IPS-NIHi7 (cell line): ENCODE measurements around the gene MAP1S.

Experiments
- DNase-seq: peaks from one replicate; pipeline ENCODE4 v3.0.0; 2012; ENCODE audit warnings: mixed read lengths; ENCODE audit errors: extremely low spot score

Gene MAP1S

DNA sequence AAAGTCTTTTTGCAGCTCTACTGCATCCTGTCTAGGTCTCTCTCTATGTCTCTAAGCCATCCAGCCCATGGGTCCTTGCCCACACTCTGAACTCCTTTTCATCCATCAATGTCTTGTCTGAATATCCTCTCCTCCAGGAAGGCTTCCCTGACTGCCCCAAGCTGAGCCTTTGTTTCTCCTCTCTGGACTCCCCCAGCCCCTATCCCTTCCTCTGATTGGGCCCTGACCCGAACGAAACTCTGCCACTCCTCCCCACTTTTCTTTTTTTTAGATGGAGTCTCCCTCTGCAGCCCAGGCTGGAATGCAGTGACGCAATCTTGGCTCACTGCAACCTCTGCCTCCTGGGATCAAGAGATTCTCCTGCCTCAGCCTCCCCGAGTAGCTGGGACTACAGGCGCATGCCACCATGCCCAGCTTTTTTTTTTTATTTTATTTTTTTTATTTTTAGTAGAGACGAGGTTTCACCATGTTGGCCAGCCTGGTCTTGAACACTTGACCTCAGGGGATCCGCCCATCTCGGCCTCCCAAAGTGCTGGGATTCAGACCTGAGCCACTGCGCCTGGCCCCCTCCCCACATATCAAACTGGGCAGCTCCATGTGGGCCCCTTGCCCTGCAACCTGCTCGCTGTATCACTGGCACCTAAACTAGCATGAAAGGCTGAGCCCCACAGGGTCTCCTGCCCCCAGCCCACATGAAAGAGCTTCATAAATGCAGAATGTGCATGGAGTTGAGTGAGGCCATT lies 30.3 kb upstream of the MAP1S start:
- DNase-seq = peak; percentile 41

DNA sequence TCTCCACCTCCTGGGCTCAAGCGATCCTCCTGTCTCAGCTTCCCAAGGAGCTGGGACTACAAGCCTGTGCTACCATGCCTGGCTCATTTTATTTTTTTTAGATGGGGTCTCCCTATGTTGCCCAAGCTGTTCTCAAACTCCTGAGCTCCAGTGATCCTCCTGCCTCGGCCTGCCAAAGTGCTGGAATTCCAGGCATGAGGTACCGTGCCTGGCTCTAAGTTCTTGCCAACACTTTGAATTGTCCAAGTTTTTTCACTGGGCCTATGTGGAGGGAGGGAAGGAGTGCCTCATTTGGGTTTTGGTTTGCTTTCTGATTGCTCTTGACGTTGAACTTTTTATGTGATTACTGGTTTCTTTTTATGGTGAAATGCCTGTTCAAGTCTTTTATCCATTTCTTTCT lies 26.7 kb upstream of the MAP1S start:
- DNase-seq = no peak

DNA sequence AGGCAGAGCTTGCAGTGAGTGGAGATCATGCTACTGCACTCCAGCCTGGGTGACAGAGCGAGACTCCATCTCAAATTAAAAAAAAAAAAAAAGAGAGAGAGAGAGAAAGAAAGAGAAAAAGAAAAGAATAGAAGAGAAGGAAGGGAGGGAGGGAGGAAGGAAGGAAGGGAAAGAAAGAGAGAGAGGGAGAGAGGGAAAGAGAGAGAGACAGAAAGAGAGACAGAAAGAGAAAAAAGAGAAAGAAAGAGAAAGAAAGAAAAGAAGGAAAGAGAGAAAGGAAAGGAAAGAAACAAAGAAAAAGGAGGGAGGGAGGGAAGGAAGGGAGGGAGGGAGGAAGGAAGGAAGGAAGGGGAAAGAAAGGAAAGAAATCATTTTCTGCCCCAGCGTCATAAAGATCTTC lies 24.1 kb upstream of the MAP1S start:
- DNase-seq = no peak

DNA sequence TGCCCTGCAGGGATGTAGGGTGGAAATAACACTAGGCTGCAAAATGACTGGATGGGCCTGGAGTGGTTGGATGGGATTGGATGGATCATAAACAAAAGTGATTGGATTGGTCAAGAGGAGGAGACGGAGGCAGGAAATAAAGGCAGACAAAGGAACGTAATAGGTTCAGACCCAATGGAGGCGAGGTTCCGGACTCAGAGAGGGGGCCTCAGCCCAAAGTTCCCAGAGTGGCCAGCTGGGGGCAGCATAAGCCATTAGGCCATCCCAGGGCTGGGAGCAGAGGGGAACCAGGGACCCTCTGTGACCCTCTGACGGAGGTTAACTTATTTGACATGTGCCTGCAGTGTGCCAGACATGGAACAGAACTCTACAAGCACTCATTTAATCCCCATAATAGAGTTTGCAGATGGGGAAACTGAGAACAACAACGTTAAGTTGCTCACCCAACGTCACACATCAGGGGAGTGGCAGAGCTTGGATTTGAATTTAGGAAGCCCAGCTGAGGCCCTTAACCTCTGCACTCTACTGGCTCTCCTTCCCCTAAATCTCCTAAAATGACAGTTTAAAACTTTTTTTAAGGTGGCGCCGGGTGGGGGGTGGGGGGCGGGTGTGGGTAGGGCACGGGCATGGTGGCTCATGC lies 15.3 kb upstream of the MAP1S start:
- peak; percentile 78 for DNase-seq

DNA sequence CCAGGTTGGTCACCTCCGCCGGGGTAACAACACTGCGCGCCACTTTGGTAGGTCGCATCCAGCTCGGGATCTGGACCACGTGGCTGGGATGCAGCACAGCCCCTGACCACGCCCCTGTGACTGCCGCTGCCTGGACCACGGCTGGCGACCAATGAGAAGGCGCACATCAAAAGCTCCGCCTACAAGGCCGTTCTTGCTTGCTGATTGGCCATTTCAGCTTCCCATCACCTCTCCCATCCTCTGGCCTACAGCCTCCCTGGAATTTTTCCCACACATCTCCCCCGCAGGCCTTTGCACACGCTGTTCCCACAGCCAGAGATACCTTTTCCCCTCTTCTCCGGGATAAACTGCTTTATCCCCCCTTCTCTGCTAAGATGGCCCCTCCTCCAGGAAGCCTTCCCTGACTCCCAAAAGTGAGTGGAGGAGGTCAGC lies 12.5 kb upstream of the MAP1S start:
- DNase-seq = peak; percentile 97

DNA sequence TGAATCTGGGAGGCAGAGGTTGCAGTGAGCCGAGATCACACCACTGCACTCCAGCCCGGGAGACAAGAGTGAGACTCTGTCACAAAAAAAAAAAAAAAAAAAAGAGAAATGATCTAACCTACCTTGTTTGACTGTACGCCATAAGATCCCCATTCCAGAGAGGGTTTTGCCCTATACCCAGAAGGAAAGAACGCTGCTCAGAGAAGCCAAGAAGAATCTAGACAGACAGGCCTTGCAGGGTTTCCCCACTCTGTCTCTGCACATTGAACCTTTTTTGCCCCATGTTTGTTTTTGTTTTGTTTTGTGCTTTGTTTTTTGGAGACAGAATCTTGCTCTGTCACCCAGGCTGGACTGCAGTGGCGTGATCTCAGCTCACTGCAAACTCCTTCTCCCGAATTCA lies 7.4 kb upstream of the MAP1S start:
- no peak for DNase-seq

DNA sequence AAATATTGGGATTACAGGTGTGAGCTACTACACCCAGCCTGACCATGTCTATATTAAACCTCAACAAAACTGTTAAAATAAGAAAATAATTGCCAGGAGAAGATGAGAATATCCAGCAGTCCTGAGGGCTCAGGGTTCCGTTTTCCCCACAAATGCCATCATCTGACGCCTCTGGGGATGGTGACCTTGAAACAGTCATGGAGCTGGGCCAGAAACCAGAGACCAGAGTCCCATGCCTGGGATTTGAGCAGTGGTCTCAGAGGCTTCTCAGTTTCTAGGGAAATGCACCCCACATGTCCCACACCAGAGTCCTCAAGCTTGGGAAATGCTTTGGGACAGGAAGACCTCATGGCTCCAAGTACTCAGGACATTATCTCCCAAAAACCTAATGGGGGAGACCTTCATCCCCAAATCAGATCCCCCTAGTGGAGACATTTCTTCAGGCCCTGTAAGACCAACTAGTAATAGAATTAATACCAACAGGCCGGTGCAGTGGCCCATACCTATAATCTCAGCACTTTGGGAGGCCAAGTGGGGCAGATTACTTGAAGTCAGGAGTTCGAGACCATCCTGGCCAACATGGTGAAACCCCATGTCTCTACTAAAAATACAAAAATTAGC lies 2.9 kb upstream of the MAP1S start:
- DNase-seq = no peak

DNA sequence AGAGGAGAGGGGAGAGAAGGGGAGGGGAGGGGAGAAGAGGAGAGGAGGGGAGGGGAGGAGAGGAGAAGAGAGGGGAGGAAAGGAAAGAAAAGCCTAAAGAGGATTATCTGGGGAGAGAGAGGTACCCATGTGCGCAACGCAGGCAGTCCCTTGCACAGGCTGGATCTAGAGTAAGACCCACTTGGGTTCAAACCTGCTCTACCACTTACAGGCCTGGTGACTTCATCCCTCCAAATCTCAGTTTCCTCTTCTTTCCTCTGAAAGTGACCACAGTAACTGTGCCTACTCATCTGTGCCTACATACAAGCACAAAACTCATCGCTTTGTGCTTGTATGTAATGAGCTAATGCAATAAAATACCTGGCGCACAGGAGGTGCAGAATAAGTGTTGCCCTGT lies 732 bp upstream of the MAP1S start:
- DNase-seq = no peak

DNA sequence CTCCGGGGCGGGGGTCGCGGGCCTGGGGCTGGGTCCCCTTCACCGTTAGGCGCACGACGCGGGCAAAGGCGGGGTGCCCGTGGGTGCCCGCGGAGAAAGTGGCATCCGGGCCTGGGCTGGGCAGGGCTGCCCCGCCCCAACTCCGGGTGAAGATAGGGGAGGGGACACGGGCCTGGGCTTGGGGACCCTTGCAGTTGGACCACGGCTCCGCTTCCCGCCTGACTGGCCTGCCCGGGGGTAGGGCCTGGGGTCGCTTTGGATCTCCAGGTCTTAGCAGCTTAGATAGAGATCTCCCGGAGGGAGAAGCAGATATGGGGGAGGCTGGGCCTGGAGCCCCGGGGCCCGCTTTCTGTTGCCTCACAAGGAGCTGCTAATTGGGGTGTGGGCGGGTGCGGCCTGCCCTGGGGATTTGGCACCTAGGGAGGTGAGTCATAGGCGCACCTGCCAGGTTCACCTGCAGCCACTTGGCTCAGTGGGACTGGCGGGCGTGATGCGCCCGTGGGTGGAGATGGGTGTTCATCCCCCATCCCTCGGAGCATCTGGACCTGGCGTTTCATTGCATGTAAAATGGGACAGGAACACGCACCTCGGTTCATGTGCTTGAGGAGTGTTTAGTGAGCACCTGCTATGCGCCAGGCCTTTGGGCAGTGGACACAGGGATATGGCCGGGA lies 585 bp downstream of the MAP1S start:
- peak; percentile 30 for DNase-seq

DNA sequence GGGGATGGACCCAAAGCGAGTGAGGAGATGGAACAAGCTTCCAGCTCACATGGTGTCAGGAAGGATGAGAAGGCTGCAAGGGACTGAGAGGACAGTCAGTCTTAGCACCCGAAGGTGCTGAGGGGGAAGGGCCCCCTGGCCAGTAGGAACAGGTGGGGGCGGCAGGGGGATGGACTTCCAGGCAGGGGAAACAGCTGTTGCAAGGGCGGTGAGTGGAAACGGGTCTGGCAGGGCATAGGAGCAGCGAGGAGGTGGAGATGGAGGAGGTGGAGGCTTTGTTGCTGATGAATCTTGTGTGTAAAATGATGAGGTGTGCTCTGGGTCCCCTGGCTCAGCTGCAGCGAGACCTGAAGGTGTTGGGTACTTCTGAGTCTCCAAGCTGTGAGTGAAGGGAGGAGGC lies 1.2 kb downstream of the MAP1S start:
- DNase-seq = no peak

DNA sequence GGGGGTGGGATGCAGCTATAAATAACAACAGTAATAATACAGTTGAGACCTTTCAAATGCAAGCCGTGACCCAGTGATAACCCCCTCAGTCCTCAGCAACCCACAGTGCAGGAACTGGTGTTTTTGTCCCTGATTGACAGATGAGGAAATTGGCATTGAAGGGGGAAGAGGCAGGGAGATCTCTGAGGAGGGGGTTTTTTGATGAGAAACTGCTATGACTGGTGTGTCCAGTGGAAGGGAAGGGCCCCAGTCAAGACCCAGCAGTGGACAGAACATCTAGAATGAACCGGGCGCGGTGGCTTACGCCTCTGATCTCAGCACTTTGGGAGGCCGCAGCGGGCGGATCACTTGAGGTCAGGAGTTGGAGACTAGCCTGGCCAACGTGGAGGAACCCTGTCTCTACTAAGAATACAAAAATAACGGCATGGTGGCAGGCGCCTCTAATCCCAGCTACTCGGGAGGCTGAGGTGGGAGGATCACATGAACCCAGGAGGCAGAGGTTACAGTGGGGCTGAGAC lies 1.9 kb downstream of the MAP1S start:
- DNase-seq = no peak

DNA sequence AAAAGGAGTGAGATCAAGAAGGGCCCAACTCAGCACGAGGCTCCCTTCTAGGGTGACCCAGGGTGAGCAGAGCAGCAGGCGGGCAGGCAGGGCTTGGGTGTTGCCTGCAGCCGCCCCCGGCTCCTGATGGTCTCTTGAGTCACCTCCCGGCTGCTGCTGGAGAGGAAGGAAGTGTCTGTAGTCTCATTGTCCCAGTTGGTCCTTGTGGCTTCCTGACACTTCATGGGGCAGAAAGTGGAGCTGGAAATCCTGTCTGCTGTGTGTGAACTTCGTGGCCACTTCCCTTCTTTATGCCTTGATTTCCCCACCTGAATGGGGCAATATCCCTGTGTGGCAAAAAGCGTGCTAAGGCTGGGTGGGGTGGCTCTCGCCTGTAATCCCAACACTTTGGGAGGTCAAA lies 2.5 kb downstream of the MAP1S start:
- DNase-seq = no peak

DNA sequence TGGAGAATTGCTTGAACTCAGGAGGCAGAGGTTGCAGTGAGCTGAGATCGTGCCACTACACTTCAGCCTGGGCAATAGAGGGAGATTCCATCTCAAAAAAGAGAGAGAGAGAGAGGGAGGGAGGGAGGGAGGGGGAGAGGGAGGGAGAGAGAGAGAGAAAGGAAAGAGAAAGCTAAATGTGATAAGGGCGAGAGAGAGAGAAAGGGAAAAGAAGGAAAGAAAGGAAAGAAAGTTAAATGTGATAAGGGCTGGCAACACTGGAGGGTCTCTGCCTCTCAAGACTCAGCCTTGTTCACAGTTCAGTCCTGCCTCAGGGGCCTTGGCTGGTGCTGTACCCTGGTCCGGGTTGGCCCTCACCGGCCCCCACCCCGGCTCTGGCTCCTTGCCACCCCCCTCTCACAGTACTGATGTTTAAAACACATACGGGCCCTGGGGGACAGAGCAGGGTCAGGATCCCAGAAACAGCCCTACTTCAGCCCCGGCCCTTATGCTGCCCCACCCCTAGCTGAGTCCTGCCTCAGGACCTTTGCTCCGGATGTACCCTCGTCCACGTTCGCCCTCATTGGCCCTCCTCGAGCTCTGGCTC lies 3.5 kb downstream of the MAP1S start:
- DNase-seq = no peak

DNA sequence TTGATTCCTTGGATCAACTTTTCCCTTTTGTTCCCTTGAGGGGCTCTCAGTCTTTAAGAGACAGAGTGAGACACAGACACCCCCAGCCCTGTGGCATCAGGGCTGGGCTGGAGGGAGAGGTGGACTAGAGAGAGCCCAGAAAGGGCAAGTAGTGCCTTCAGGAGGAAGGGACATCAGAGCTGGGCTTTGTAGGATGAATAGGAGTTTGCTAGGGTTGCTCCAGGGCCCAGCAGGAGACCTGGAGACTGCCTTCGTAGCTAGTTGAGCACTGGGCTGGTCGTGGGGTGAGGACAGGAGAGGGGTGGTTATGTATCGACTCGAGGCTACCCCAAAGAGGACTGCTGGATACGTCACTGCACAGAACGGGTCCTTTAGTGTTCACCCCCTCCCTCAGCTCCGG lies 5.4 kb downstream of the MAP1S start:
- no peak for DNase-seq

DNA sequence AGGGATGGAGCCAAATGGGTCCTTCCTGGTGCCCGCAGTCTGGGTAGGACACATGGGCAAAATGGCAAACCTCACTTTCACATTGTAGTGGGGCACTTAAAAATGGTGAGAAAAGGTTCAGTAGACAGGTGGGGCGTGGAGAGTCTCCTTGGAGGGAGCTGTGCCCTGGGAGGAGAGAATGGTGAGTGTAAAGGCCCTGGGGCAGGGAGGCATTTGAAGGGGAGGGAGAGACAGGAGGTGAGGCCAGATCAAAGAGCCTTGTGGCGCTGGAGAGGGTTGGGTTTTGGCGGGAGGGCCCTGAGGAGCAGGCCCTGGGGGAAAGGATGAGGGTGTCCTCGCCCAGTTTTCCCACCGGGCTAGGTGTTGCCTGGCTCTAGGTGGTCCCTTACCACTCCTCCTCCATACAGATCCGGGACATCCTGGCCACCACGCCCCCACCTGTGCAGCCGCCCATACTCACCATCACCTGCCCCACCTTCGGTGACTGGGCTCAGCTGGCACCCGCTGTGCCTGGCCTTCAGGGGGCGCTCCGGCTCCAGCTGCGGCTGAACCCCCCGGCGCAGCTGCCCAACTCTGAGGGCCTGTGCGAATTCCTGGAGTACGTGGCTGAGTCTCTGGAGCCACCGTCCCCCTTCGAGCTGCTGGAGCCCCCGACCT lies 6.3 kb downstream of the MAP1S start:
- DNase-seq = peak; percentile 80

DNA sequence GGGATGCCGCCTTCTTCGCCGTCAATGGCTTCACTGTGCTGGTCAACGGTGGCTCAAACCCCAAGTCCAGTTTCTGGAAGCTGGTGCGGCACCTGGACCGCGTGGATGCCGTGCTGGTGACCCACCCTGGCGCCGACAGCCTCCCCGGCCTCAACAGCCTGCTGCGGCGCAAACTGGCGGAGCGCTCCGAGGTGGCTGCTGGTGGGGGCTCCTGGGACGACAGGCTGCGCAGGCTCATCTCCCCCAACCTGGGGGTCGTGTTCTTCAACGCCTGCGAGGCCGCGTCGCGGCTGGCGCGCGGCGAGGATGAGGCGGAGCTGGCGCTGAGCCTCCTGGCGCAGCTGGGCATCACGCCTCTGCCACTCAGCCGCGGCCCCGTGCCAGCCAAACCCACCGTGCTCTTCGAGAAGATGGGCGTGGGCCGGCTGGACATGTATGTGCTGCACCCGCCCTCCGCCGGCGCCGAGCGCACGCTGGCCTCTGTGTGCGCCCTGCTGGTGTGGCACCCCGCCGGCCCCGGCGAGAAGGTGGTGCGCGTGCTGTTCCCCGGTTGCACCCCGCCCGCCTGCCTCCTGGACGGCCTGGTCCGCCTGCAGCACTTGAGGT lies 7.0 kb downstream of the MAP1S start:
- no peak for DNase-seq

DNA sequence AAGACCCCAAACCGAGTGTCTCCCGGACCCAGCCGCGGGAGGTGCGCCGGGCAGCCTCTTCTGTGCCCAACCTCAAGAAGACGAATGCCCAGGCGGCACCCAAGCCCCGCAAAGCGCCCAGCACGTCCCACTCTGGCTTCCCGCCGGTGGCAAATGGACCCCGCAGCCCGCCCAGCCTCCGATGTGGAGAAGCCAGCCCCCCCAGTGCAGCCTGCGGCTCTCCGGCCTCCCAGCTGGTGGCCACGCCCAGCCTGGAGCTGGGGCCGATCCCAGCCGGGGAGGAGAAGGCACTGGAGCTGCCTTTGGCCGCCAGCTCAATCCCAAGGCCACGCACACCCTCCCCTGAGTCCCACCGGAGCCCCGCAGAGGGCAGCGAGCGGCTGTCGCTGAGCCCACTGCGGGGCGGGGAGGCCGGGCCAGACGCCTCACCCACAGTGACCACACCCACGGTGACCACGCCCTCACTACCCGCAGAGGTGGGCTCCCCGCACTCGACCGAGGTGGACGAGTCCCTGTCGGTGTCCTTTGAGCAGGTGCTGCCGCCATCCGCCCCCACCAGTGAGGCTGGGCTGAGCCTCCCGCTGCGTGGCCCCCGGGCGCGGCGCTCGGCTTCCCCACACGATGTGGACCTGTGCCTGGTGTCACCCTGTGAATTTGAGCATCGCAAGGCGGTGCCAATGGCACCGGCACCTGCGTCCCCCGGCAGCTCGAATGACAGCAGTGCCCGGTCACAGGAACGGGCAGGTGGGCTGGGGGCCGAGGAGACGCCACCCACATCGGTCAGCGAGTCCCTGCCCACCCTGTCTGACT lies 7.9 kb downstream of the MAP1S start:
- no peak for DNase-seq

DNA sequence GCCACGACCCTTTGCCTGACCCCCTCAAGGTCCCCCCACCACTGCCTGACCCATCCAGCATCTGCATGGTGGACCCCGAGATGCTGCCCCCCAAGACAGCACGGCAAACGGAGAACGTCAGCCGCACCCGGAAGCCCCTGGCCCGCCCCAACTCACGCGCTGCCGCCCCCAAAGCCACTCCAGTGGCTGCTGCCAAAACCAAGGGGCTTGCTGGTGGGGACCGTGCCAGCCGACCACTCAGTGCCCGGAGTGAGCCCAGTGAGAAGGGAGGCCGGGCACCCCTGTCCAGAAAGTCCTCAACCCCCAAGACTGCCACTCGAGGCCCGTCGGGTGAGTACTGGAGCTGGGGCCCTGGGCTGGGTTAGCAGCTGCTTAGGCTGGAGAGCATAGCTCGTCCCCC lies 8.6 kb downstream of the MAP1S start:
- no peak for DNase-seq

DNA sequence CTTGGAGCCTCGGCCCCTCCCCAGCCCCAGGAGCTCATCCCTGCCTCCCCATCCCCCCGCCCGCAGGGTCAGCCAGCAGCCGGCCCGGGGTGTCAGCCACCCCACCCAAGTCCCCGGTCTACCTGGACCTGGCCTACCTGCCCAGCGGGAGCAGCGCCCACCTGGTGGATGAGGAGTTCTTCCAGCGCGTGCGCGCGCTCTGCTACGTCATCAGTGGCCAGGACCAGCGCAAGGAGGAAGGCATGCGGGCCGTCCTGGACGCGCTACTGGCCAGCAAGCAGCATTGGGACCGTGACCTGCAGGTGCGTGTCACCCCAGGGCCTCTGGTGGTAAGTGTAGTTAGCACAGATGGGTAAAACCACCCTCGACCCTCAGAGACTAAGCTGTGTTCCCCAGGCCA lies 13.8 kb downstream of the MAP1S start:
- no peak for DNase-seq

DNA sequence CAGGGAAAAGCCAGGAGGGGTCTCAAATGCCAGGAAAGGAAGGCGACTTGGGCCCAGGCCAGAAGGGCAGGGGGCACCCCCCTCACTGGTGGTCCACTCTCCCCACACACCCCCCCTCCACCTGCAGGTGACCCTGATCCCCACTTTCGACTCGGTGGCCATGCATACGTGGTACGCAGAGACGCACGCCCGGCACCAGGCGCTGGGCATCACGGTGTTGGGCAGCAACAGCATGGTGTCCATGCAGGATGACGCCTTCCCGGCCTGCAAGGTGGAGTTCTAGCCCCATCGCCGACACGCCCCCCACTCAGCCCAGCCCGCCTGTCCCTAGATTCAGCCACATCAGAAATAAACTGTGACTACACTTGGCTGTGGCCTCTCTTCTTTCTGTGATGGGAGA lies 14.9 kb downstream of the MAP1S start:
- DNase-seq = no peak
